Effector memory CD4-positive, alpha-beta T cell (primary cell): ENCODE measurements around the gene ELMO3.

Experiments used
- DNase-seq, 3 donors: peaks; one replicate each; pipeline ENCODE4 v3.0.0-alpha.2; 2020
- H3K27ac ChIP-seq: 2 replicates; pipeline ENCODE4 v1.7.0; 2013; ENCODE audit warnings: mild to moderate bottlenecking, low read length, moderate library complexity; ENCODE audit not compliant: insufficient read depth, poor library complexity, severe bottlenecking
- H3K27me3 ChIP-seq: replicated peaks from 2 replicates; pipeline ENCODE4 v1.7.0; 2013; ENCODE audit warnings: mild to moderate bottlenecking, low read length; ENCODE audit not compliant: insufficient read depth, control insufficient read depth, poor library complexity, severe bottlenecking
- H3K36me3 ChIP-seq: 2 replicates; pipeline ENCODE4 v1.7.0; 2013; ENCODE audit warnings: mild to moderate bottlenecking, low read length, moderate library complexity; ENCODE audit not compliant: control insufficient read depth, insufficient read depth
- H3K4me1 ChIP-seq: 2 replicates; pipeline ENCODE4 v1.7.0; 2013; ENCODE audit warnings: low read length, mild to moderate bottlenecking; ENCODE audit not compliant: control insufficient read depth, insufficient read depth, poor library complexity, severe bottlenecking
- H3K4me3 ChIP-seq: 2 replicates; pipeline ENCODE4 v1.7.0; 2013; ENCODE audit warnings: low read length, low read depth, mild to moderate bottlenecking; ENCODE audit not compliant: insufficient read depth, poor library complexity, severe bottlenecking
- H3K9me3 ChIP-seq: 2 replicates; pipeline ENCODE4 v1.7.0; 2013; ENCODE audit warnings: mild to moderate bottlenecking, low read length, moderate library complexity; ENCODE audit not compliant: control insufficient read depth

ELMO3 gene

DNA sequence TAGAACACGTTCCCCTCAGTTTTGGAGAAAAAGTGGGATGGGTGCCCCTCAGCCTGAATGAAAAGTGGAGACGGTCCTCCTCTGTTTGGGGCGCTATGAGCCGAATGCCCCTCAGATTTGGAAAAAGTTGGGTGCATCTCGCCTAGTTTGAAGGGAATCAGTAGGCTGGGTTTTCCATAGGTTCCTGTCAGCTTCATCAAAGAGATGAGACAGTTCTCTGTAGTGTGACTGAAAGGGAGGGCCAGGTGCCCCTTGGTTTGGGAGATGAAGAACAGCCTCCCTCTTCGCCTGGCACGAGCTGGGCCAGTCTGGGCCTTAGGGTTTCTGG lies 49.1 kb downstream of the ELMO3 start:
- H3K36me3 ChIP-seq, result no peaks in the 10 kb centered on the region
- H3K27me3 ChIP-seq, result peaks cover 4% of the 10 kb centered on the region
- peak overlapping the region; percentile 92 for H3K27ac ChIP-seq
- no peaks in the 10 kb centered on the region for H3K9me3 ChIP-seq
- H3K4me1 ChIP-seq, result peaks cover 51% of the 10 kb centered on the region
- no peak for DNase-seq
- peak overlapping the region; percentile 69 for H3K4me3 ChIP-seq

DNA sequence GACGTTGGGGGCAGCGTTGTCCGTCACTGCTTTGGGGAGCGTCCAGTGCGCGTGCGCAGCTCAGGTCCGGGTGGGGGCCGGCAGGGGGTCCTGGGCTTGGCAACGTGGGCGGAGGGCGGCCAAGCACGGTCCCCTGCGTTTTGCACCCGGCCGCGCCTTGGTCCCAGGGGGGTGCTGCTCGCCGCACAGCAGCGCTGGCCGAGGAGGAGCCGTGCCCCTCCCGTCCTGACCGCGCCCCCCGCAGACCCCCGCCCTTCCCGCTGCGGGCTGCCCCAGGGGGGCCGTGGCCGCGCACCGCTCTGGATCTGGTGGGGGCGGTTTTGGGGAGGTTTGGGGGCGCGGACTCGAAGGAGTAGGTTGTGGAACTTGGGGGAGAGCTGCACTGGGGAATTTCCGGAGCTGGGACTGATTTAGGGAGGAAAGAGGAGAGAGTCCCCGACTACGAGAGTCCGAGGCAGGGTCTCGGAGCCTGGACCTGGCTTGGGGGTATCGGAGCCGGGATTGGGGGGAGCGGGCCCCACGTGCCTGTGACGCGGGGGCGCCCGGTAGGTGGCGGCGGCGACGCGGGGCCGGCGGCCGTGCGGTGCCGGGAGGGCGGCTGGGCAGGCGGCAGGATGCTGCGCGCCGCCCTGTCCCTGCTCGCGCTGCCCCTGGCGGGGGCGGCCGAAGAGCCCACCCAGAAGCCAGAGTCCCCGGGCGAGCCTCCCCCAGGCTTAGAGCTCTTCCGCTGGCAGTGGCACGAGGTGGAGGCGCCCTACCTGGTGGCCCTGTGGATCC lies 49.7 kb downstream of the ELMO3 start, which contains the start of gene SLC9A5:
Gene SLC9A5 (plus strand): TSS at position 579 of the 777 bp plus-strand sequence. CDS start 36 bp downstream, at position 615.
- Histone ChIP-seq H3K4me1 (peaks cover 48% of the 10 kb centered on the region), H3K27ac (peak within 1 kb of the TSS; percentile 92)
- no peak for DNase-seq

DNA sequence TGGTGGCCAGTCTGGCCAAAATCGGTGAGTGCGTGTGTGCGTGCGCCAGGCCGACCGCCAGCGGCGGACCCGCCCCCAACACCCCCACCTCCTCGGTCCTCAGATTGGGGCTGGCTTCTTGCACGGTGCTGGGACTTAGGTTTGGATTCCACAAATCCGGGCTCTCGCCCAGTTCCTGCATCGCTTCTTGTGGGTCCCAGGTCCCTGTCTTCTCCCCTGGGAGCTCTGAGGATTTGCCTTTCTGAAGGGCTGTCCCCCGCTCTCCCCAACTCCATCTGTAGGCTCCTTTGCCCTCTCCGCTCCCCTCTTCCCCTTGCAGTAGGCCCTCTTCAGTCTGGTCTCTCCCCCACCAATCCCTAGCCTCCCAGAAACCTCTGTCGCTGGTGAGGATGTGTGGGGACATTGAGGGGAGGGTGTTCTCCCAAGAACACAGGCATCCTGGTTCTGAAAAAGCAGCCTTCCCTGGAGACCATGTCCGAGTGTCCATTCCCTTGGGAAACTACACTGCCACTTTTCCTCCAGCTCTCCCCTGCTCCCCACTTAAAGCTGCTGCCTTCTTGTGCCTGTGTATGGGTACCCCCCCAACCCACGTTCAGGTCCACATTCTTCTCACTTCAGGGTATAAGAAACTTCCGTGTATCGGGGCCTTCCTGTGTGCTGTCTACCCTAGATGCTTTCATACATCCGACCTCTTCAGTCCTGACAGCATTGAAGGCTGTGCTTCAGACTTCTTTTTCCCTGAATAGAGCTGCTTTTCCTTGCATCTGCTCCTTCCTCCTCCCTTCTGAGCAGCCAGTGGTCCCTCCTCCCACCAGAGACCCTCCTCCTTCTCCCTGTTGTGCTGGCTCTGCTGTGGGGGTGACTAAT lies 50.5 kb downstream of the ELMO3 start:
- peak overlapping the region; percentile 69 for H3K4me3 ChIP-seq
- DNase-seq, result no peak
- H3K36me3 ChIP-seq, result no peaks in the 10 kb centered on the region
- H3K4me1 ChIP-seq, result peaks cover 41% of the 10 kb centered on the region
- no peaks in the 10 kb centered on the region for H3K9me3 ChIP-seq
- peaks cover 4% of the 10 kb centered on the region for H3K27me3 ChIP-seq
- H3K27ac ChIP-seq, result no peak overlapping the region

More for the DNA sequence above, 49.7 kb downstream of the ELMO3 start, which contains the start of gene SLC9A5:
- peak within 1 kb of the TSS; percentile 69 for H3K4me3 ChIP-seq
- peaks cover 4% of the 10 kb centered on the region for H3K27me3 ChIP-seq
- no peaks in the 10 kb centered on the region for H3K9me3 ChIP-seq
- no peaks in the 10 kb centered on the region for H3K36me3 ChIP-seq

DNA sequence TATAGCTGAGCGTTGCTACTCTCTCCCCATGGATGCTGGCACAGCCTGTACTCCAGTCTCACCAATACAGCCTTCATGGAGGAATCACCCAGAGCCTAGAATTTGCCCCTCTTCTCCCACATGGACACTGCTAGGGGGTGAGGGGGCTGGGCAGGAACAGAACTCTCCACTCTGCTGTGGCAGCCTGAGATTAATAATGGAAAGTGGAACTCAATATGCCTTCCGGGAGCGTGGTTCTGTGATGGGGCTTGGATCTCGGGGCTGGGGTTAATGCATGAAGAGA lies 51.1 kb downstream of the ELMO3 start:
- Histone ChIP-seq H3K27ac (no peak overlapping the region), H3K27me3 (peaks cover 4% of the 10 kb centered on the region), H3K4me1 (peaks cover 36% of the 10 kb centered on the region), H3K36me3 (no peaks in the 10 kb centered on the region), H3K9me3 (no peaks in the 10 kb centered on the region), H3K4me3 (no peak overlapping the region)
- DNase-seq, result no peak

DNA sequence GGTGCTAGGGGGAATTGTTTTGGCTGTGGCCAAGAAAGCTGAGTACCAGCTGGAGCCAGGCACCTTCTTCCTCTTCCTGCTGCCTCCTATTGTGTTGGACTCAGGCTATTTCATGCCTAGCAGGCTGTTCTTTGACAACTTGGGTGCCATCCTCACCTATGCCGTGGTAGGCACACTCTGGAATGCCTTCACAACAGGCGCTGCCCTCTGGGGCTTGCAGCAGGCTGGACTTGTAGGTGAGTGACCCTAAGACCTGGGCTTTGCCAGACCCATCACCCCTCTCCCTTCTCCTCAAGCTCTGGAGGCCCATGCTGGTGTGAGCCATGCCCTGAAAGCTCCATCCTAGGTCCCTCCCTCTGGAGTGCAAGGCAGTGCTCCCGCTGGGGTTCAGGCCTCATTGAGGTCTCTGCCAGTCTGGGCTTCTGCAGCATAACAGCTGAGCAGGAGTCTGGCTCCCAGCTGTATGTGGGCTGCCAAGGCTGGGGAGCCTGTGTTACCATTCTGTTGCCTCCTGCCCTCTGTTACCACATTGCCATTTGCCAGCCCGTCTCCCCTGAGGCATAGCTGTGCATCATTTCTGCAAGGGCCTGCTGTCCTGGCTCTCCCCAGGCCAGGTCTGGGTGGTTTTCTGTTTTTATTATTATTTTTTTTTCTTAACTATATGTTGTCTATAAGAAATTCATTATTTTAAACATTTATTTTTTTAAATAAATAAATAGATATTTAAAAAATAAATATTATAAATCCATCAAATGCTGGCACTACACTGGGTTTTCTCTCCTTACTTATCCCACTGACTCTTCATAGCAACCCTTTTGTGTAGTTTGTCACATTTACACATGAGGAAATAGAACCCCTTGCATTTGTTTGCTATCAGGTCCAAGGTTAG lies 53.9 kb downstream of the ELMO3 start:
- H3K36me3 ChIP-seq, result no peaks in the 10 kb centered on the region
- peaks cover 16% of the 10 kb centered on the region for H3K4me1 ChIP-seq
- H3K9me3 ChIP-seq, result no peaks in the 10 kb centered on the region
- H3K27ac ChIP-seq, result no peak overlapping the region
- H3K4me3 ChIP-seq, result no peak overlapping the region
- peaks cover 4% of the 10 kb centered on the region for H3K27me3 ChIP-seq
- DNase-seq, result no peak
